NCI-H2081 (cell line): ENCODE results near the gene TMEM273.

ENCODE experiments used
- DNase-seq, 2 experiments: peaks; one replicate each; lab custom pipeline; 2025; lab: John Stamatoyannopoulos, UW

The TMEM273 gene, protein sequence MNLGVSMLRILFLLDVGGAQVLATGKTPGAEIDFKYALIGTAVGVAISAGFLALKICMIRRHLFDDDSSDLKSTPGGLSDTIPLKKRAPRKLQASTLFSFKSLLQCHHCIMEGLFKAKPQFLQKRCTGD

DNA sequence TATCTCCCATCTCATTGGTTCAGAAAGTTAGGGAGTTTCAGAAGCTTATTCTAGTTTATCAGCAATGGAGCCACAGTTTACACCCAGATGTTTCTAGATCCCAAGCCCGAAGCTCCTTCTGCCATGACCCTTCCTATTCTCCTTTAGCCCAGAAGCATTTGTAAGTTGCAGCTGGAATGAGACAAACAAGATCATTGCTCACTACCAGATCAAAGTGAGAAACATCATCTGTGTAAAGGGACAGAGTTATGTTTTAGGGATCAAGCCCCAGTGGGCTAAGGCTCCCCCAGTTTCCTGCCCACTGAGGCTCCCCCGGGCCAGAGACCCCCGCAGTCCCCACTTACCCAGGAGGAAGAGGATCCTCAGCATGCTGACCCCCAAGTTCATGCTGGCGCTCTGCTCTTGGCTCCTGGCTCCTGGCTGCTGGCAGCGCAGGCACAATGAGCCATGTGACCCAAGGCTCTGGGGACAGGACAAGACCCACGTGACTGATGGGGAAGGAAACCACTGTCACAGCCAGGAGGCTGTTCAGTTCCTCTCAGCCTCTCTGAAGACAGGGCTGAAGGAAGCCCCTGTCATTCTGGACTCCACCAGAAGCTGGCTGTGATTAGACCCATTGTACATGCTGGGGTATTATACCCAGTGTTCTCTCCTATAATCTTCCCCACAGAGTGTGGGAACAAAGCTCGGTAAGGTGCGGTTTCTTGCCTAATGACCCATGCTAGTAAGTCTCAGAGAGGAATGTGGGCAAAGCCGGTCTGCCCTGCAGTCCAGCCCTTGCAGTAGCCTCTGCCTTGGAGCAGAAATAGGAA is at the start of gene TMEM273:
Gene TMEM273, minus strand, starts transcription at position 442 of the 812 bp plus-strand sequence. Its CDS starts 55 bp downstream, at position 387.
- no peak for DNase-seq

DNA sequence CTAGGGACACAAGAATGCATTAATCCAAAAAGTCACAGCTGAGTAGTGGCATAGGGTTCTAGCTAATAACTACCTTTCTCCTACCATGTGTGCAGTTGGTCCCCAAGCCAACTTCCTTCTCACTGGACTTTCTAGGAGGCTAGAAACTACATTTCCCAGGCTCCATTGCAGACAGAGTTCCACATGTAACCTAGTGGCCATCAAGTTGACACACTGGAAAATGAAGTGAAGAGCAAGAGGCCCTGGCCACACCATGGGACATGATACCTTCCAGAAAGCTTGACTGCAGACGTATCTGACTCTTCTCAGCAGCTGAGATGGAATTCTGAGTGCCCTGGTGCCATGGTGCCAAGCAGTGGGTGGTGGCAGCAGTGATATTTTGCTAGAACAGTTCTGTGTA is 49.8 kb upstream of the TMEM273 start:
- no peak for DNase-seq

DNA sequence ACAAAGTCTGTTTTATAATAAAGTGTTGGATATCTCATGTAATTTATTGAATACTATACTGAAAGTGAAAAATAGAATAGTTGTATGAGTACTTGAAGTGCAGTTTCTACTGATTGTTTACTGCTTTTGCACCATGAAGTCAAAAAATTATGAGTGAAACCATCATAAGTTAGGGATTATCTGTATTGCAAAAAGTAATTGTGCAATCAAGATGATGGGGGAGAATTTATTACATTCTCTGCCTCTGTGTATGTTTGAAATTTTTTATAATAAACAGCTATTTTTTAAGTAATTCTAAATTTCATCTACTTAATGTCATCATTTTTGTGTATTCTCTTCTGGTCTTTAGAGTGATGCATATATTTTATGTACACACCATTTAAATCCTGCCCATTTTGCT is 47.2 kb upstream of the TMEM273 start:
- no peak for DNase-seq

DNA sequence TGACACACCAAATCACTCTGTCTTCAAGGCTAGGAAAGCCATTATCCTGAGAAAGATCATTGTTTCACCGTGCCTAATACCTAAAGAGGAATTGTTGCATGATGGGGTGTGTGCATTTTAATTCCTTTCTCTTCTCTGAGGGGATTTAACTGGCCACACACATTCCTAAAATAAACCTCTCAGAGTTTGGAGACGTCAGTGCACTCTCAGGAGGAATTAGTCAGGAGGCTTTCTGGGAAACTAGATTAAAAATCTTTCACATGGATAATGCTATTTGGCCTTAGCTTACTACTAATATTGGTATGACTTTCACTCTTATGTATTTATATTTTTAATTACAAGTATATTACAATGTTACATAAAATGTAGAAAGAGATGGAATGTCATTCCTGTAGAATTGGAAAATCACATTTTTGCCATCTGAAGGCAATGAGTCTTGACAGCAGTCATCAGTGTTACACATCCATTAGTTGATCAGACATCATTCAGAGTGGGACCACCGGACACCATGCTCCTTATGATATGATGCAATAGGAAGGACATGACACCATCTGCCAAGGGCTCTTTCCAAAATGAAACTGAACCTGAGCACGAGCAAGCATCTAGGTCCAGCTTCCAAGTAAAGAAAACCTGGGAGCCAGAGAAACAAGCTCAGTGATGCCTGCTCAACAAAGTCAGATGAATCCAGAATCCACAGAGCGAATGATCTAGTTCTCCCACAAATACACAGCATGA is 43.1 kb upstream of the TMEM273 start:
- DNase-seq, result no peak

DNA sequence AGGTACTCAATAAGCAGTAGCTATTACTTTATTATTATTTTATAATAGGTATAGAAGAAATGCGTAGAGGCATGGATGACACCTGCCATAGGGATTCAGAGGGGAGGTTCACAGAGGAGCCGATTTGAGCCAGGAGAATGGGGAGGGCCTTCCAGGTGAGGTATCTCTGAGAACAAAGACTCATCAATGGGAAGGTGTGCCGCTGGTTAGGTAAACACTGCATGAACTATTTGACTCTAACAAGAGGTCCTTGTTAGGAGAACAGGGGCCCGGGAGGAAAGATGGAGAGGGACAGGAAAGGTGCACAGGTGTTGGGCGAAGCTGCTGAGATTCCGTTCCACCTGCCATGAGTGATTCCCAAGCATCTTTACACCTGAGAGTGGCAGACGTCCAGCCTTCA is 41.8 kb upstream of the TMEM273 start:
- no peak for DNase-seq

DNA sequence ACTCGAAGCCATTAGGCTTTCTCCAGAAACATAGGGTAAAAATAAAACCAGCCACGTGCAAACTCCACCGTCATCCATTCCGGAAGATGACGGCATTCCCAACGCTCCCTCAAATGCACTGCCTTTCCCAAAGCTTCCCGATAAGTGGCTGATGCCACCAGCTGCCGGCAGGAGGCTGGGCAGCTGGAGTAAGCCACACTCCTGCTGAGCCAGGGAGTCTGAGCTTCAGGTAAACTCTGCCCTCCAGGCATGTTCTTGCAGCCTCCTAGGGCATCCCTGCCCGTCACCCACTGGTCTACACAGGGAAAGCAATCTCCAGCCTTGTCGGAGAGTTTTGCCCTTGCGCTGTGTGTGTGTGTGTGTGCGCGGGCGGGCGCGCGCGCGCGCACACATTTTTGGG is 40.5 kb upstream of the TMEM273 start:
- DNase-seq, result no peak

DNA sequence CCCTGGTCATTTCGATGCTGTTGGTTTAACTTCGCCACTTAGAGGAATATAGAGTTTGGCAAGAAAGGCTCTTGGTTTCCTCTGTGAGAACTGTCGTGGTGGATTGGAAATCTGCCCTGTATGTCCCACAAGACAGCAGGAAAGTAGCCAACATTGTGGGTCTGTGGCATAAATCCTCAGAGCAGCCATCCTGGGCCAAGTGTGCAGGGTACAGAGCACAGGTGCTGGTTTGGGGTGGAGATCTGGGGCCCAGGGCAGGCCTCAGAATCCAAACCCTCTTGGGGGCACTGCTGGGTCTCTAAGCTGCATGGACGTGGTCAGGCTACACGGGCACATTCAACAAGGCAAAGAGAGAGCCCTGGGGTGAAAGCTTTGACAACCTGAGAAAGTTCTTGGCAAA is 39.2 kb upstream of the TMEM273 start:
- DNase-seq, result no peak

DNA sequence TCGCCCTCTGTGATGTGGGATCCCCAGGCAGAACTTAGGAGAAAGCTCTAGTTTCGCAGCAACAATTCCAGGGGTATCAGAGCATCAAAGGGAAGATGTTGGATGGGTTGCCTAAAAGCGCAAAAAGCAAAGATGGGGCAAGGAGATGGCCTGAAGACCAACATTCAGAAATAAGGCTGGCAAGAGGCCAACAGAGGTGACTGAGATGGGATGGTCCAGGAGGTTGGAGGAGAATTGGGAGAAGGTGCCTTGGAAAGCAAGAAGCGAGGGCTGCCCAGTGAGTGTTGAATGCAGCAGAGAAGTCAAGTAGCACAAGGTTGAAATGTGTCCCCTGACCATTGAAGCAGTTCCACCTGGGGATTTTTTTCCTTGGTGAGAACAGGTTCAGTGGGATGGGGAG is 38.4 kb upstream of the TMEM273 start:
- no peak for DNase-seq

DNA sequence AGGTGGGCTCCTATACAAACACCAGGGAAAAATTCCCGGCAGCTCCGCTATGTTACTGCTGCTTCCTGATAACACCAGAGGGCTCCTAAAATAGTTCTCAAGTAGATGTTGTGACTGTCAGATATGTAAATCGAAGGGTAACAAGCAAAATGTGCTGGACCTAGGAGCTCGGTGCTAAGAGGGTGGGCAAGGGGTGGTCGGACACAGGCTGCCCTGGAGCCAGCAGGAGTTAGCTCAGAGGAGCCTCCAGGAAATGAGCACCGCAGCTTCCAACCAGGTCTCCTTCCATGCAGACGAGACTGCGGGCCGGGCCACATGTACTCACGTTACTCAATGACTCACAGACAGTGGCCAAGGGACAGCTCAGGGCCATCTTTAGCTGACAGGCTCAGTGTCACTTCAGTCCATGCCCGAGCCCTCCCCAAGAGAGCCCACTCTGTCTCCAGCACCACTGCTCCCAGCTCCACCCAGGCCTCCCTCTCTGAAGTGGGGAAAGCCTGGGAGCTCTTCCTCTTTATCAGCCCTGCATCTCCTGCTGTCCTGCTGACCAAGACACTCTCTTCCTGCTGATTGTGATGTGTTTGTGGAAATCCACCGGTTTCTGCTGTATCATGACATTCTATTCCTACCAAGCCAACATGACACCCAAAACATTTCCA is 37.2 kb upstream of the TMEM273 start:
- DNase-seq, result no peak

DNA sequence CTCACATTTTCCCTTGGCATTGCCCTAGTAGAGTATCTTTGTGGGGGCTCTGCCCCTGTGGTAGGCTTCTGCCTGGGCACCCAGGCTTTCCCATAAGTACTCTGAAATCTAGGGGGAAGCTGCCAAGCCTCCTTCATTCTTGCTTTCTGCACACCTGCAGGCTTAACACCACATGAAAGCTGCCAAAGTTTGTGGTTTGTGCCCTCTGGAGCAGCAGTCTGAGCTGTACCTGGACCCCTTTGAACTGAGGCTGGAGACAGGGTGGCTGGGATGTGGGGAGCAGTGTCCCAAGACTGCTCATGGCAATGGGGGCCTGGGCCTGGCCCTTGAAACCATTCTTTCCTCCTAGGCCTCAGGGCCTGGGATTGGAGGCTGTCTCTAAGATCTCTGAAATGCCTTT is 35.0 kb upstream of the TMEM273 start:
- DNase-seq, result no peak

DNA sequence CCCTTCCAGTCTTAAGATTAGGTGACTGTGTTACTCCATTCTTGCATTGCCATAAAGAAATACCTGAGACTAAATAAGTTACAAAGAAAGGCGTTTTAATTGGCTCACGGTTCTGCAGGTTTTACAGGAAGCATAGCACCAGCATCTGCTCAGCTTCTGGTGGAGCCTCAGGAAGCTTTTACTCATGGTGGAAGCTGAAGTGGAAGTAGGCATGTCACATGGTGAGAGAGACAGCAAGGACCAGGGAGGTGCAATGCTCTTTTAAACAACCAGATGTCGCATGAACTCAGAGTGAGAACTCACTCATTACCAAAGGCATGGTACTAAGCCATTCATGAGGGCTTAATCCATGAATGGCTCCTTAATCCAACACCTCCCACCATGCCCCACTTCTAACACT is 34.0 kb upstream of the TMEM273 start:
- no peak for DNase-seq

DNA sequence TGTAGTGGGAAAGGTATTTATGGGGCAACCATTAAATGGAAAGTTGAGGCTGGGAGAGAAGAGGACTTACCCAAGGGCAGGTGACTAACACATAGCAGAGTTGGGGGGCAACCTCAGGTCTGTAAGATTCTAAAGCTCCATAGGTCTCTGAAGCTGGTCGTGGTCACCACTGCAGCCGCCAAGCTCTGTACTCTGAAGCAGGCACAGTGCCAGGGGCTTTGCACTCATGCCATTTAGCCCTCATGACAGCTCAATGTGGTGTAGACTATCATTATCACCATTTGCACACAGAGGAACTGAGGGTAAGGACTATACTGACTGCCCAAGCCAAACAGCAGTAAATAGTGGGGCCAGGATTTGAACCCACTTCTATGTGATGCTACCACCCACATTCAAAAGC is 32.5 kb upstream of the TMEM273 start:
- no peak for DNase-seq

DNA sequence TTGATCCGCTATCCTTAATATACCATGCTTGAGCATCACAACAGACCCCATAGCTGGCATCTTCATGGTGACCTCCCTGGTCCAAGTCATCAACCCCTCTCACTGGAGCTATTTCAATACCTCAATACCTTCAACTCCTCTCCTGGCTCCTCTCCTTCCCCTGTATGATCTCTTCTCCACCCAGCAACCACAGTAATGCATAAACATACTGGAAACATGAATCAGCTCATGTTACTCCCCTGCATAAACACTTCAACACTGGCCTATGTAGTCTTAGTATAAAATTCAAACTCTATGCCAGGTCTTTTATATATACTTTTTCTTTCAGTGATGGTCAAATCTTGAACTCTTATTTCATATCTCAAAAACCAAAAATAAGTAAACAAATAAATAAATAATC is 31.8 kb upstream of the TMEM273 start:
- no peak for DNase-seq

DNA sequence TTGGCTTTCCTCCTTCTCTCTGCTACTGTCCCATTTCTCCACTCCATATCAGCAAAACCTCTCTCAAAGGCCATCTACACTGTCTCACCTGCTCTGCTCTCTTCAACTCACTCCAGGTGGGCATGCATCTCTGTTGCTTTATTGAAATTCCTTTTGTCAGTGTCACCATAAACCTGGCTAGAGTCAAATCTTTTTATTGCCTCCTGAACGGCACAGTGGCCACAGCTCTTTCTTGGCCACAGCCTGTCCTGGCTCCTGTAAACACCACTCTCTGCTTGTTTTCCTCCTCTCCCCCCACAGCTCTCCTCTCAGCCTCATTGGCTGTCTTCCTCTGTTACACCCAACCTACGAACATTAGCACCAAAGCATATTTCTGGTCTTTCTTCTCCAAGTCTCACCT is 31.1 kb upstream of the TMEM273 start:
- no peak for DNase-seq

DNA sequence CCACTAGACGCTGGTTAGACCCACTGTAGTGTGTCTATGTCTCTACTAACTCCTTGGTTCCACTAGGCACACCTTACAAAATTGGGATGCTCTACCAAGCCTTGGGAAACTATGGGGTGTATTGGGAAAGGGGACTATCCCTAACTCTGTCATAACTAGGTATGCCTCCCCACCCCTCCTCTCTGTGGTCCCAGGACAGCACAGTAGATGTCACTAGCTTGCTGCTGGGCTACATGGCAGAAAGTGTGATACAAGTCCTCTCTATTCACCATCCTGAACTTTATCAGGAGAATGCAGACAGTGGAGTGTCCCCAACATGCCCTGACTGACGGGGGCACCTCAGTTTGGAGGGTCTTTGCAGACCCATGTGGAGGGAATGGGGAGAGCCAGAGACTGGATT is 30.3 kb upstream of the TMEM273 start:
- no peak for DNase-seq

DNA sequence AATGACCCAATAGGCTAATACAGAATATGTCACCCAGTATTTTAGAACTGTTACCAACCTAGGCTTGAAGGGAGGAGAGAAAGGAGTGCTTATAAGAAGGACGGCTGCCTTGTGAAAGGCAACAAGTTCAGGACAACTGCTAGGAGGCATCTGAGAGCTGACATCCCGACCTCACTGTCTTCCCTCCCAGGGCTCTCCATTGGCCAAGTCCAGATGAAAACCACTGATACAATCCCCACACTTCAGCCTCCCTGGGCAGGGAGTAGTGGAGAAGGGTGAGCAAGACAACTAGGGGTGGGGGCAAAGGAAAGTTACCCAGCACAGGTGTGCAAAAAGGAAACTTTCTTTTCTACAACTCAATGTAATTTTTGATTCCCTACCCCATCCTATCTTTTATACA is 29.5 kb upstream of the TMEM273 start:
- DNase-seq, result no peak

DNA sequence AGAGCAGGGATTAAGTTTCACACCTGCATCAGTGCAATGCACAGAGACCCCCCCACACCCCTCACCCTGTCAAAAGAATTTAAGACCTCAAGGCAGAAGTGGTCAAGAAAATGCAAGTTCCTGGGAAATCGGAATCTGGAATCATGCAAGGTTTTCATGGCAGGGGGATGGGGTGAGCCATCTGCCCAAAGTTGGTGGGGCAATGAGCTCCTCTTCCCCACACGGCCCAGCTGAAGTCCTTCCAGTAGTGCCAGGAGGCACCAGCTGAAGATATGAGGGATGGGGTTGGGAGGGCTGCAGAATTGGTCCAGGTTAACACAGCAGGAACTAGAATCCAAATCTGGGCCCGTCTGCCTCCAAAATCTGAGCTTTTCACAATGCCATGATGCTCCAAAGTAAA is 25.0 kb upstream of the TMEM273 start:
- no peak for DNase-seq

DNA sequence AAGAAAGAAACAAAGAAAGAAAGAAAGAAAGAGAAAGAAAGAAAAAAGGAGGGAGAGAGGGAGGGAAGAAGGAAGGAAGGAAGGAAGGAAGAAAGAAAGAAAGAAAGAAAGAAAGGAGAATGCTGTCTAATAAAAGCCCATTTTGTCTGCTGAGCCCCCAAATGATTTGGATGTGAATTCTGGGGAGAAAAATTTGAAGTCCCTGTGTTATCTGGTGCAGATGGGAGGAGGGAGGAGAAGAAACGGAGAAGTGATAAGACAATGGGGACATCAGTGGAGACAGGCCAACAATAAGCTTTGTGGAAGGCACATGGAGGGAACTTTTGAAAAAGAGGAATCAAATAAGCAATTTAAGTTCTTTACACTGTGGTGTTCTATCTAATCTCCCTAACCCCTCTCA is 24.6 kb upstream of the TMEM273 start:
- DNase-seq, result no peak

DNA sequence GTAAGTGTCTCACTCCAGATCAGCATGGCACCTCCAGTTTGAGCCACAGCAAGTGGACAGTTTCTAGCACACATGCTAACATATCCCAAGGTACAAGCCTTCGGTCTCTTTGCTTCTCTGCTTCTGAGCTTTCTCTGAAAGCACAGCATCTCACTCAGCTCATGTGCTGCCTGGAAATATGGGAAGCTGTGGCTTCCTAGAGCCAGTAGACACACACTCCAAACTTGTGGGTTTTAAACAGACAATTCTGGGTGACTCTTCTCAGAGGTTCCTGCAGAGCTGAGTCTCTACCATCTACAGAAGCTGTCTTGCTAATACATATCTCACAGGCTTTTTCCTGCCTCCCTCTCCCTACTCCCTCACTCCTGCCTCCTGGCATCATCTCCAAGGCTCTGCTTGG is 23.9 kb upstream of the TMEM273 start:
- no peak for DNase-seq

DNA sequence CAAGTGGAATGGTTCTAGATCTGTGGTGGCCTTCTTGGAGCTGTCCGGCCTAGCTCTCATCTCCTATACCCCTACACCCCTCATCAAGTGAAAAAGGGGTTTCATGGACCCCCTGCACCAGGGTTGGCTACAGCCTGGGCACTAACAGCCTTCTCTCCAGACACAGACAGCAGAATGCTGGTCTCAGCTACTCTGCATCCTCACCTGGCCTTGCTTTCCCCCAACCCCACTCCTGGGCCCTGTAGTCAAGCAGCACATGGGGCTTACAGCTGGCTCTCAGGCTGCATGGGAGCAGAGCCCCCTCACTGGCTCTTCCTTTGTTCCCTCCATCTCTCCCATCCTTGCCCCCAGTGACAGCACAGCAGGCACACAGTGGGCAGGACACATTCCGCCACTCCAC is 20.8 kb upstream of the TMEM273 start:
- no peak for DNase-seq

DNA sequence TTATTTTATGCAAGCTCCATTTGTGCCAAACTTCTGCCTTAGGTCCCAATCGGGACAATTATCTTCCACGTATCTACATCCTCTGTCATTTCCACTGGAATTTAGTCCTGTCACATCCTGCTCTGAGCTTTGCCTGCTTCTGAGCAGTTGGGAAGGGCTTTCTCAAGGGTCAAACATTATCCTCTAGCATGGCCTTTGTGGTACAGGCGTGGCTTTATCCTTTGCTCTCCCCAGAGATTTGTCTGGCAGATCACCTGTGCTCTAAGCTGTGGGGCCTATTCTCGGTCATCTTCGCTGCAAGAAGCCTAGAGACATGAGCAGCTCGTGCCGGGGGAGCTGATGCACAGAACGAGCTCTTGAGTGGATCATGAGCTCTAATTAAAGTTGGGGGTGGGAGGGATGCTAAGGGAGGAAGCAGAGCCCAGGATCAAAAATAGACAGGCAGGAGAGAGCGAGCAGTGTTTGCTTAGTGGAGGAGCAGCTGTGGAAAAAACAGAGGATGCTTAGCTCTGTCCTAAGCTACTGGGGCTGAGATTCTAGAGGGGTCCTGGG is 19.8 kb upstream of the TMEM273 start:
- DNase-seq, result no peak

DNA sequence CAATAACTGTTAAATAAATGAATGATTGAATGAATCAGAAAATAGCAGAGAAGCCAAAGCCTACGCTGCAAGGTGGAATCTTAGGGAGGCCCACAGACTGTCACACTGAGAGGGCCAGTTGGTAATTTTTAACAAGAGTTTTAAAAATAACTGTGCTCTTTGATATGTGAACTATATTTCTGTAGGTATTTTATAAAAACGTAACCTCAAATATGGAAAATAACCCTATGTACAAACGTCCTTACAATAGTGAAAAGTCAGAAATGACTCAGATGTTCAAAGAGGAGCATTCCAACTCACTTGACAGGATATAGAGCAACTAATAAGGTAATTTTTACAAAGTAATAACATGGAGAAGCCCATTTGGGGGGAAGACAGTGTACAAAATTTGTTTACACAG is 18.9 kb upstream of the TMEM273 start:
- DNase-seq, result no peak

DNA sequence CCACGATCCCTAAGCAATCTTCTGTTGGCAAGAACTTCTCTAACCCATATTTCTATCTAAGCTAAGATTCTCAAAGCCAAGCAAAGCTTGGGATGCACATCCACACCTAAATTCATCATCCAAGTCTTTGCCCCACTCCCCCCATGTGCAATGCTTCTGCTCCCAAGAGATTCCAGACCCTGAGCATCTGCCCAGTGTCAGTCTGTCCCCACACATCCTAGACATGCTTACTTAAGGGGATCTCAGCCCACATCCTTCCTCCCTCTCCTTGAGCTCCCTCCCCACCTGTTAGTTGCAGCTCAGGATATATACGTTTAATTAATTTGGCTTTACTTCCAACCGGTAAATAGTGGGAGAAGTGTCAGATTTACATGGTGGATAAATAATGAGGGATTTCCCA is 17.0 kb upstream of the TMEM273 start:
- DNase-seq, result no peak
